Placental epithelial cell (primary cell): ENCODE data around the gene PARP3. TPM values are rescaled to one million over a fixed set of nuclear protein-coding genes. Genes with fewer than 3 reads are reported as not detected.

Experiments used
- small RNA-seq: library from RNA; depleted of rRNA; stranded (forward); fragments of <200 nt; gene quantifications from one replicate; pipeline ENCODE3, GENCODE V24; 2012
- total RNA-seq: library from RNA; depleted of rRNA; stranded (reverse); fragments of >200 nt; gene quantifications from 2 replicates; pipeline ENCODE4 v1.2.3, GENCODE V29; 2012

Gene PARP3
- total RNA-seq = 13.8 and 24.7 TPM in 2 replicates

GRCh38 chr3:51941798-51942602 is at the start of gene PARP3, which contains the start of gene RRP9:
Gene PARP3 (plus strand): TSS chr3:51942363. CDS start chr3:51943356, 993 bp downstream.
Gene RRP9 (minus strand): TSS chr3:51941904. CDS start chr3:51941867, 37 bp downstream.

GRCh38 chr3:51955175-51955892 is 13.2 kb downstream of the PARP3 start, which contains the start of gene GPR62:
Gene GPR62 (plus strand): TSS chr3:51955381. CDS start chr3:51955653, 272 bp downstream.

GRCh38 chr3:51967384-51968169 is 25.4 kb downstream of the PARP3 start, which contains the start of gene PCBP4:
Gene PCBP4 (minus strand): TSS chr3:51967454. CDS start chr3:51961240, 6,214 bp downstream.

GRCh38 chr3:51974963-51975851 is 33.0 kb downstream of the PARP3 start, which contains the start of gene ABHD14A:
Gene ABHD14A (plus strand): TSS chr3:51975064. CDS start chr3:51975136, 72 bp downstream.

GRCh38 chr3:51982838-51983577 is 40.8 kb downstream of the PARP3 start, which contains the start of gene ACY1:
Gene ACY1 (plus strand): TSS chr3:51983535. CDS start chr3:51984065, 530 bp downstream.

GRCh38 chr3:51995346-51996163 is 53.4 kb downstream of the PARP3 start, which contains the start of gene RPL29:
Gene RPL29 (minus strand): TSS chr3:51995895. CDS start chr3:51995461, 434 bp downstream.

Small RNAs within 50 kb of the gene (small RNA-seq; reads per million reads assigned to genes)
- not detected for gene AC115284.1

Other genes with a start within 250 kb of the PARP3 start
- gene GRM2, start 235.3 kb upstream of the PARP3 start, total RNA-seq = under 0.01 and 0.11 TPM in 2 replicates
- gene IQCF6, start 163.1 kb upstream of the PARP3 start, total RNA-seq = not detected in 2 replicates
- gene IQCF2, start 80.7 kb upstream of the PARP3 start, total RNA-seq = not detected in 2 replicates
- not detected in 2 replicates for gene IQCF5, start 66.8 kb upstream of the PARP3 start, total RNA-seq
- gene IQCF1, start 39.0 kb upstream of the PARP3 start, total RNA-seq = not detected in 2 replicates
- gene RRP9, start 459 bp upstream of the PARP3 start, total RNA-seq = 8.6 and 15.6 TPM in 2 replicates
- under 0.01 TPM in 1 of 2 replicates, not detected in the other for gene GPR62, start 13.0 kb downstream of the PARP3 start, total RNA-seq
- 55.7 and 174 TPM in 2 replicates for gene PCBP4, start 25.1 kb downstream of the PARP3 start, total RNA-seq
- 22.9 and 28.3 TPM in 2 replicates for gene ABHD14B, start 31.7 kb downstream of the PARP3 start, total RNA-seq
- gene ABHD14A, start 32.7 kb downstream of the PARP3 start, total RNA-seq = 11.0 and 12.7 TPM in 2 replicates
- gene ACY1, start 41.2 kb downstream of the PARP3 start, total RNA-seq = 36.1 and 49.7 TPM in 2 replicates
- 1,027 and 1,065 TPM in 2 replicates for gene RPL29, start 53.5 kb downstream of the PARP3 start, total RNA-seq
- 11.0 and 25.2 TPM in 2 replicates for gene DUSP7, start 114.2 kb downstream of the PARP3 start, total RNA-seq
- gene POC1A, start 212.1 kb downstream of the PARP3 start, total RNA-seq = 4.3 and 8.6 TPM in 2 replicates